Duodenal mucosa (tissue), 2 donors: ENCODE results near the gene SRCIN1.
"Not testable (repeated sequence)": the region's sequence is repeated elsewhere in the genome, so short reads cannot be mapped to it uniquely, and the experiment has no call there.

Source experiments
- H3K27ac ChIP-seq: one replicate; pipeline ENCODE4 v1.7.0; 2013; ENCODE audit warnings: low read depth, low read length
- H3K27me3 ChIP-seq, 2 donors: one replicate each; pipeline ENCODE4 v1.7.0; 2013; ENCODE audit warnings: low read length in 2 of 2, control low read depth in 1 of 2; ENCODE audit not compliant: insufficient read depth in 2 of 2, control insufficient read depth in 1 of 2
- H3K36me3 ChIP-seq, 2 donors: one replicate each; pipeline ENCODE4 v1.7.0; 2013; ENCODE audit warnings: low read length in 2 of 2, control low read depth in 1 of 2; ENCODE audit not compliant: insufficient read depth in 2 of 2, control insufficient read depth in 1 of 2
- H3K4me1 ChIP-seq, 2 donors: one replicate each; pipeline ENCODE4 v1.7.0; 2013; ENCODE audit warnings: low read length in 2 of 2, control low read depth in 1 of 2; ENCODE audit not compliant: insufficient read depth in 2 of 2, control insufficient read depth in 1 of 2
- H3K4me3 ChIP-seq, 2 donors: one replicate each; pipeline ENCODE4 v1.7.0; 2013; ENCODE audit warnings: low read length in 2 of 2, low read depth in 1 of 2
- H3K9ac ChIP-seq, 2 donors: one replicate each; pipeline ENCODE4 v1.7.0; 2013; ENCODE audit warnings: low read length in 2 of 2, low read depth in 1 of 2
- H3K9me3 ChIP-seq, 2 donors: one replicate each; pipeline ENCODE4 v1.7.0; 2013; ENCODE audit warnings: low read length in 2 of 2, control low read depth in 1 of 2; ENCODE audit not compliant: control insufficient read depth in 1 of 2

Gene SRCIN1

GRCh38 chr17:38511150-38512108 lies 94.3 kb downstream of the SRCIN1 start:
- H3K4me3 ChIP-seq: no peak overlapping the region
- H3K4me1 ChIP-seq: peaks cover 0 to 7% of the 10 kb centered on the region in 2 donors
- H3K27me3 ChIP-seq: peaks cover 24 to 25% of the 10 kb centered on the region in 2 donors
- no peak overlapping the region for H3K27ac ChIP-seq
- no peaks in the 10 kb centered on the region for H3K36me3 ChIP-seq
- no peak overlapping the region for H3K9ac ChIP-seq
- H3K9me3 ChIP-seq: no peaks in the 10 kb centered on the region

- peaks cover 24 to 25% of the 10 kb centered on the region in 2 donors for H3K27me3 ChIP-seq
- no peak overlapping the region for H3K9ac ChIP-seq
- peaks cover 0 to 7% of the 10 kb centered on the region in 2 donors for H3K4me1 ChIP-seq
- no peaks in the 10 kb centered on the region for H3K9me3 ChIP-seq
- no peak overlapping the region for H3K27ac ChIP-seq
- no peak overlapping the region for H3K4me3 ChIP-seq
- no peaks in the 10 kb centered on the region for H3K36me3 ChIP-seq
These were observed 95.2 kb downstream of the SRCIN1 start for GRCh38 chr17:38510421-38511149.

GRCh38 chr17:38509772-38510420 lies 95.9 kb downstream of the SRCIN1 start:
- Histone ChIP-seq H3K36me3 (no peaks in the 10 kb centered on the region), H3K9me3 (no peaks in the 10 kb centered on the region), H3K4me1 (peaks cover 0 to 7% of the 10 kb centered on the region in 2 donors), H3K4me3 (no peak overlapping the region), H3K9ac (no peak overlapping the region), H3K27ac (no peak overlapping the region), H3K27me3 (peaks cover 24 to 25% of the 10 kb centered on the region in 2 donors)

- no peak overlapping the region for H3K27ac ChIP-seq
- H3K36me3 ChIP-seq: no peaks in the 10 kb centered on the region
- H3K4me1 ChIP-seq: peaks cover 0 to 7% of the 10 kb centered on the region in 2 donors
- H3K9me3 ChIP-seq: no peaks in the 10 kb centered on the region
- H3K9ac ChIP-seq: no peak overlapping the region
- H3K27me3 ChIP-seq: peaks cover 24 to 25% of the 10 kb centered on the region in 2 donors
- H3K4me3 ChIP-seq: no peak overlapping the region
These were observed 96.6 kb downstream of the SRCIN1 start for GRCh38 chr17:38508954-38509771.

GRCh38 chr17:38508570-38508950 lies 97.2 kb downstream of the SRCIN1 start:
- Histone ChIP-seq H3K27ac (no peak overlapping the region), H3K4me1 (peaks cover 0 to 7% of the 10 kb centered on the region in 2 donors), H3K9ac (no peak overlapping the region), H3K36me3 (no peaks in the 10 kb centered on the region), H3K9me3 (no peaks in the 10 kb centered on the region), H3K4me3 (no peak overlapping the region), H3K27me3 (peaks cover 24 to 25% of the 10 kb centered on the region in 2 donors)

- H3K4me1 ChIP-seq: peaks cover 0 to 7% of the 10 kb centered on the region in 2 donors
- H3K27me3 ChIP-seq: peaks cover 24 to 25% of the 10 kb centered on the region in 2 donors
- no peaks in the 10 kb centered on the region for H3K36me3 ChIP-seq
- H3K9ac ChIP-seq: no peak overlapping the region
- H3K27ac ChIP-seq: no peak overlapping the region
- no peak overlapping the region for H3K4me3 ChIP-seq
- no peaks in the 10 kb centered on the region for H3K9me3 ChIP-seq
These were observed 97.7 kb downstream of the SRCIN1 start for GRCh38 chr17:38507921-38508569.

GRCh38 chr17:38507436-38507835 lies 98.3 kb downstream of the SRCIN1 start:
- H3K27me3 ChIP-seq: peaks cover 22 to 25% of the 10 kb centered on the region in 2 donors
- H3K4me3 ChIP-seq: no peak overlapping the region
- no peak overlapping the region for H3K27ac ChIP-seq
- H3K9ac ChIP-seq: no peak overlapping the region
- no peaks in the 10 kb centered on the region for H3K9me3 ChIP-seq
- no peaks in the 10 kb centered on the region for H3K36me3 ChIP-seq
- H3K4me1 ChIP-seq: peaks cover 0 to 7% of the 10 kb centered on the region in 2 donors

GRCh38 chr17:38504216-38504615 lies 101.5 kb downstream of the SRCIN1 start:
- Histone ChIP-seq H3K4me3 (no peak overlapping the region), H3K9ac (no peak overlapping the region), H3K27me3 (peaks cover 0 to 5% of the 10 kb centered on the region in 2 donors), H3K27ac (no peak overlapping the region), H3K36me3 (no peaks in the 10 kb centered on the region), H3K9me3 (no peaks in the 10 kb centered on the region), H3K4me1 (peaks cover 0 to 2% of the 10 kb centered on the region in 2 donors)

GRCh38 chr17:38503286-38503913 lies 102.4 kb downstream of the SRCIN1 start:
- H3K36me3 ChIP-seq, H3K9me3 ChIP-seq, H3K4me3 ChIP-seq, H3K4me1 ChIP-seq, H3K27me3 ChIP-seq, H3K9ac ChIP-seq, H3K27ac ChIP-seq: not testable (repeated sequence)
